HG02970 (cell line): ENCODE data around the gene TSPAN18.

Experiments
- ATAC-seq: cut with Tn5 transposase; IDR thresholded peaks from one replicate; pipeline ENCODE4 v1.9.1; 2021; ENCODE audit warnings: mild to moderate bottlenecking, moderate library complexity, moderate number of reproducible peaks; ENCODE audit not compliant: unreplicated experiment, low FRiP score

Gene TSPAN18

DNA sequence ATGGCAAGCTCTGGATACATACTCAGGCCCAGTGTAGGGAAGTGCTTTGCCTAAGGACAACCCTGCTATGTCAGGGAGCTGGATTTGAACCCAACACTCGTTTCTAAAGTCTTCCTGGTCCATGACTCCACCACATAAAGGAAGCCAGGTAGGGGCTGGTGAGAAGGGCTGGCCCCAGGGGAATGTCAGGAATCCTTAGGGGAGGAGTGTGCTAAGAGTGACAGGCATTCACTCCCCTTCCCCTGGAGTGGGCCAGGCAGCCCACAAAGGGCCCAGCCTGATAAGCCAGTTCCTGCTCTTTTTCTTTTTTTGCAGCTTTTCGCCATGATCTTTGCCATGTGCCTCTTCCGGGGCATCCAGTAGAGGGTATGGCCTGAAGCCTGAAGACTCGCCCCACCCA, 202.1 kb downstream of the TSPAN18 start:
- no peak for ATAC-seq

DNA sequence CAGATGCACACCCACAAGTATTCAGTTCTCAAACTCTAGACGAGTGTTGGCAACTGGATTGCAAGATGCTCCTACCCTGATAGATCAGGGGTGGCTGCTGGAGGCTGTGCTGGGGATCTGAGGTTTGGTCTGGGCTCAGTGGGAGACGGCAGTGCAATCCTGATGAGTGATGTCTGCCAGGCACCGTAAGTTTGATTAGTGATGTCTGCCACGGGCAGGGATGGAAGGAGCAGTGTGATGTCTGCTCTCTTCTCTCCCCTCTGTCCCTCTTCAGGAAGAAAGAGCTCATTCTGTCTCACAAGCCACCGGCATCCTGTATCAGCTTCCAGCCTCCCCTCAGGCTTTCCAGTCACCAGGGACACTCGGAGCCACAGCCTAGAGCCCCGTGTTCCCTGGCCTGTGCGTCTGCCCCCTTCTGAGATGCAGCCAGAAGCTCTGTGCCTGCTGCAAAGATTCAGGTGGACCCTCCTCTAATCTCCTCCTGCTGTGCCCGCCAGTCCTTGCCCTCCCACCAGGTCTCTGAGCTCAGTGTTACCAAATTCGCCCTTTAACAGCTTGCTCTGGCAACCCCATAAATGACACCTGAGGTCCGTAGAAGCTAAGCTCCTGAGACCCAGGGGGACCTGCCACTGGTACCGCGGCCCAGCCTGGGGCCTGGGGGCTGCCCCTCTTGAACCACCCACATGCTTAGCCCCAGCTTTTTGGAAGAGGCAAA, 204.0 kb downstream of the TSPAN18 start:
- no peak for ATAC-seq

DNA sequence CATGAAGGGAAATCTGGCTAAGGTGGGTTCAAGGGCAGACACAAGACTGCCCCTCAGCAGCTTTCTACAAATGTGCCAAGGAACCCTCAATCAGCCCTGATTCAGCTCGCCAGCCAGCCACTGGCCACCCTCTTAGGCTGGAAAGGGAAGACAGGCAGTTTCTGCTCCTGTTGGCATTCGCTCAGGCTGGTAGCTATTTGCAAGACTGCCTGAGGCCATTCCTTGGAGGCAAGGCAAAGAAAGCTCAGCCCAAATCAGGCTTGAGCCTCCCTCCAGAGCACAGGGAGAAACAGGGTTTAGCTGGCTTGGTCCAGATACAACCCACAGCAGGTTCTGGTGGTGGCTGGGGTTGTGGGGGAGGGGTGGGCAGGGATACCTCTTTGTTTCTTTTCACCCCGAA, 204.7 kb downstream of the TSPAN18 start:
- no peak for ATAC-seq

DNA sequence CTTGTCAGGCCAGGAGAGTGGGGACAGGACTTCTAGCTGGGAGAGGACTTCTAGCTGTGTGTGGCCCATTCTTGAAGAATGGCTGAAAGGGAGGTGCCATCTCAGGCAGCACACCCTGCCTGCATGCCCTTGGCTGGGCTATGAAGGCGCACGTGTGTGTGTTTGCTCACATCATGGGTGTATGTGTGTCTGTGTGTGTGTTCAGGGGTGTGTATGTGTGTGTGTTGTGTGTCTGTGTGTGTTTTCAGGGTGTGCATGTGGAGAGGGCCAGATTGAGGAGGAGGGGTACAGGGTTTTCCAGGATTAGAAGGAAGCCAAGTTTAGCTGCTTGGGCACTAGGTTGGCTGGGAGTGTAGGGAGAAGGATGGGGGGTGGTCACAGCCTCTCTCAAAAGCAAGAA, 207.3 kb downstream of the TSPAN18 start:
- ATAC-seq: no peak

DNA sequence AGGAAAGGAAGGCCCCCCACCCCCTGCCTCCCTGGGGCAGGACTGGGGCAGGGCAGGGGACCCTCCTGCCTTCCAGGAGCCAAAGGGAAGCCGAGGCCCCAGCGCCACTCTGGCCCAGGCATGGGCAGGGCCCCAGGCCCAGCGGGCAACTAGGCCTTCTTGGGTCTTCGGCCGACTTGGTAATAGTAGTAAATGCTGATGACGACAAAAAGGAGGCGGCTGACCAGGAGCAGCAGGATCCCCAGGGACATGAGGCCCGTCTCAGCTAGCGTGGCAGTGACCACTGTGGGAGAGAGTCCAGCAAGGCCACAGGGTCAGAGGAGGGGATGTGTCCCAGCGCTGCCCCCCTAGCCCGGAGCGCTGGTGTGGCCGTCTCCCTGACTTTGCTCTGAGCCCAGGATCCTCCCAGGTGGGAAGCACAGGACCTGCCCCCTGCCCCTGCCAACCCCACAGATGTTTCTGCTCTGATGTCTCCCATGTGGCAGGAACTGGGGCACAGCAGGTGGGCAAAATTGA, 208.0 kb downstream of the TSPAN18 start:
- ATAC-seq: no peak

DNA sequence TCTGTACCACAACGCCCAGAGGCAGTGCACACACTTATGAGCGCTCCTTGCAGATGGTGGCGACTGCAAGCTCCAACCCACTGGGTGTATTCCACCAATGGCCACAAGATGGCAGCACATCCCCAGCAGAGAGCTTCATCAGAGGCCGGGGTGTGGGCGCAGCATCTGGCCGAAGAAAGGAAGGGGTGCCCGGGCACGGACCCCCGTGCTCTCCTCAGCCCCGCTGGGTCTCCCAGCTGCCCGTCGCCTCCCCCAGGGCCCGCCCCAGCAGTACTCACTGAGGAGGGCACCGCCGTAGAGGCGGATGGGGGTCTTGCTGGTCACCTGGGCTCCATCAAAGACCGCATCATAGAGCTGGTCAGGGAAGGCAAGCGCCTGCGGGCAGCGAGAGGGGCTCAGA, 209.8 kb downstream of the TSPAN18 start:
- ATAC-seq: no peak

DNA sequence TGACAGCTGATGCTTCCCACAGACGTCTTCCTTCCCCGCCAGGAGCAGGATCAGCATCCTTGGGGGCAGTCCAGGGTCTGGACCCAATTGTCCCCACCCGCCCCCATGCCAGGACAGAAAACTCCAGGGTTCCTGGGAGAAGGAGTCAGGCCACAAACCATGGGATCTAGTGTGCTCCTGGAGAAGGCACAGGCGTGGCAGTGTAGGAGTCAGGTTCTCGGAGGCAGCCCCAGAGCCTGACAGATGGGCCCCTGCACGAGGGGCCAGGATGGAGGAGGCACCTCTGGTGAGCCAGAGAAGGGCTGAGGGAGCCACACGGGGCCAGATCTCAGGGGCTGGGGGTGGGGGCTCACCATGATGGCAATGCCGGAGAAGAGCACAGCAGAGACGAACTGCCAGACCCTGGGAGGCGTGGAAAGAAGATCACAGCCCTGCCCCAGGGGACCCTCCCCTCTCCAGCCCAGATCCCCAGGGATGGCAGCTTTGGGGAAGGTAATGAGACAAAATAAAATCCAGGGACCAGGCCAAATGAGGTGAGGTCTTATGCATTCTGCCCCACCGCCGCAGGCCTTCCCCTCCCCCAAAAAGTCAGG, 210.3 kb downstream of the TSPAN18 start:
- ATAC-seq: no peak

DNA sequence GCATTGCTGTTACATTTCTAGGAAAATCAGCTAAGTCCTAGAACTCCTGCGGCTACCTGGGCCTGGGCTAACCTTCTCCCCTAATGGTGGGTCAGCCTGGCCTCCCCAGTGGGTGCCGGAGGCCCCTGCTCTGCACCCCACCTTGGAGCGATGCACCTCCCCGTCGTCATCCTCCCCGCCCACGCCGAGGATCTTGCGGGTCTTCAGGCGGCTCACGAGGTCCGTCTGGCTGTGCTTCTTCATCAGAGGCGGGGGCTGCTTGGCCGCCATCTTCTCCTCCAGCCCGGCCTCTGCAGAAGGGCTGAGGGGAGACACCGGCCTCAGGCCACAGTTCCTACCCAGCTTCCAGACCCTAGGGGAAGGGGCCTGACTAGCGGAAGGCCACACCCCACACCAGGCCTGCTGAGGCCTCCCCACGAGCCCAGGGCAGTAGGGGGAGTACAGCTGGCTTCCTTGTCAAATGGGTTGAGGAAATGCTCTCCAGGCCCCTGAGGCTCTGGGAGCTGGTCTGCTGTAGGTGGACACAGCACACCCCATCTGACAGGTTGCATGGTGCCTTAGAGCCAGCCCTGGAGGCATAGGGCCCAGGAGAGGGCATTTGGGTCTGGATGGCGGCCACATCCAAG, 211.4 kb downstream of the TSPAN18 start:
- ATAC-seq: no peak

DNA sequence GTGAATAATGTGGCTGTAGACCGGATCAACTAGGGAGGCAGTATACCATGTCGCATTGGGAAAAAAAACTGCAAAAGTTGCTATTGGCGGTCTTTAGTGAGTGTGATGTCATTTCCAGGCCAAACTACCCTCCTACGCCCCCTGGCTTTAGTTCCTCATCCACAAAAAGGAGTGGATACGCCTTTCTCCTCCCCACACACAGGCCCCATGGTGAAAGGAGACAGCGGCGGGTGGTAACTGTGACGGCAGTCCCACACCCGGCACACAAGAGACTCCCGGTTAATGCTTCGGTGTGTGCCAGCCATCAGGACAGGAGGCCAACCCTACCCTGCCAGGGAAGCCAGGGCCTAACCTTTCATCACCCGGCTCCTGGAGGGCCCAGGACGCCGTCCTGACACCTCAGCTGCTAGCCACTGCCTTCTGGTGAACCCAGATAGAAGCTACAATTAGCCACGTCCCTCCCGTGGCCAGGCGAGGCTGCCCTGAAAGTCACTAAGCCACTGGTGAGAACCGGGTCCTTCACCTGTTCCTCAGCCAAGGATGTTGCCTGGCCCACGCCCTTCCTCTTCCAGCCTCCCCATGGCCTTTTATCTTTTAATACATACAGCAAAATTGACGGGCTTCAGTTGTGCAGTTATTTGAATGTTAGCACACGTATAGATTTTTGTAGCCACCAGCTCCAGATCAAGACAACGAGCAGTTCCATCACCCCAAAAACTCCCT, 213.1 kb downstream of the TSPAN18 start:
- ATAC-seq: no peak

DNA sequence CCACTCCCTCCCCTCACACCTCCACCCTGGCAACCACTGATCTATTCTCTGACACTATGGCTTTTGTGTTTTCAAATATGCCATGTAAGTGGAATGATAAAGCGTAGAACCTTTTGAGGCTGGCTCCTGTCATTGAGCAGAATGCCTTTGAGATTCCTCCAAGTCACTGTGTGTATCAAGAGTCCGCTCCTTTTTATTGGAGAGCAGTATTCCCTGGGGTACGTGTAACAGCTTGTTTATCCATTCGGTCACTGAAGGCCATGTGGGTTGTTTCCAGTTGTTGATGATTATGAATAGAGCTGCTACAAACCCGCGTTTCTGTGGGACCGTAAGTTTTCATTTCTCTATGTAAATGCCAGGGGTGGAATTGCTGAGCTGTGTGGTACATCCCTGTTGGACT, 213.6 kb downstream of the TSPAN18 start:
- ATAC-seq: no peak

DNA sequence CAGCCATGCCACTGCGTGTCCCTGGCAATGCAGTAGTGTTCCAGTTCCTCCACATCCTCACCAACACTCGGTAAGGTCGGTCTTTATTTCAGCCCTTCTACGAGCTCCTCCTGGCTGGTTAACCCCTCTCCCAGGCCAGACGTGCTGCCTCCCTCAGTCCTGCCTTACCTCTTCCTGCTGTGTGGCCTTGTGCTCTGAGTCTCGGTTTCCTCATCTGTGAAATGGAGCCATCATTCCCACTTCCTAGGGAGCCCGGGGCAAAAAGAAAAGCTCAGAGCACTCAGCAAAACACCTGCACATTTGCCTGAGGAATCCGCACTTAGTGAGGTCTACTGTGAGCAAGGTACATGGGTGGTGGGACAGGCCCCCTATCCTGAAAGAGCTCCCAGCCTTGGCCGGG, 214.1 kb downstream of the TSPAN18 start:
- no peak for ATAC-seq

DNA sequence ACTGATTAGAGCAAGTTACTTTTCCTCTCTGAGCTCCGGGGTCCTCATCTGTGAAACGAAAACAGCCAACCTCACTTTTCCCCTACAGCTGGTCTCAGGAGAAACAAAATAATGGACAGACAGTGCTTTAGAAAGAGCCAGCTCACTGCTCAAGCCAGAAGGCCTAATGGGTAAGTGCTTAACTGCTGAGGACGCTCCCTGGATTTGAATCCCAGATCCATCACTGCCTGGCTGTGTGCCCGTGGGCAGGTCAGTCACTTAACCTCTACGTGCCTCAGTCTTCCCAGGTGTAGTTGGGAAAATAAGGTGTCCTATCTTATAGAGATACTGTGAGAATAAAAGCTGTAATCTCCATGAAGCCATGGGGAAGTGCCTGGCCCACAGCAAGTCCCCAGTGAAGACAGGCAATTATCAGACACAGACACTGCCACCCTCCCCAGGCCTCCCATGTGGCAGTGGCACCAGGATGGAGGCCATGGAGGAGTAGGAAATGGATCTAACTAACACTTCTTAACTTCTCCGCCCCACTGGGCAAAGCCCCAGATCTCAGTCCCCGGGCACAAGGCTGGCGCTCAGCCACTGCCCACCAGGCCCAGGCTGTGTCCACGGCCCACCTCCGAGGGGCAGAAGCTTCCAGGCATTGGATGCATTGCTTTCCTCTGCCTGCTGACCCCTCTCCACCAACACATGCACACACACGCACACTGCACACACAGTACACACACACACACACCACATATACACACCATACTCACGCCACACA, 214.7 kb downstream of the TSPAN18 start:
- ATAC-seq: no peak

DNA sequence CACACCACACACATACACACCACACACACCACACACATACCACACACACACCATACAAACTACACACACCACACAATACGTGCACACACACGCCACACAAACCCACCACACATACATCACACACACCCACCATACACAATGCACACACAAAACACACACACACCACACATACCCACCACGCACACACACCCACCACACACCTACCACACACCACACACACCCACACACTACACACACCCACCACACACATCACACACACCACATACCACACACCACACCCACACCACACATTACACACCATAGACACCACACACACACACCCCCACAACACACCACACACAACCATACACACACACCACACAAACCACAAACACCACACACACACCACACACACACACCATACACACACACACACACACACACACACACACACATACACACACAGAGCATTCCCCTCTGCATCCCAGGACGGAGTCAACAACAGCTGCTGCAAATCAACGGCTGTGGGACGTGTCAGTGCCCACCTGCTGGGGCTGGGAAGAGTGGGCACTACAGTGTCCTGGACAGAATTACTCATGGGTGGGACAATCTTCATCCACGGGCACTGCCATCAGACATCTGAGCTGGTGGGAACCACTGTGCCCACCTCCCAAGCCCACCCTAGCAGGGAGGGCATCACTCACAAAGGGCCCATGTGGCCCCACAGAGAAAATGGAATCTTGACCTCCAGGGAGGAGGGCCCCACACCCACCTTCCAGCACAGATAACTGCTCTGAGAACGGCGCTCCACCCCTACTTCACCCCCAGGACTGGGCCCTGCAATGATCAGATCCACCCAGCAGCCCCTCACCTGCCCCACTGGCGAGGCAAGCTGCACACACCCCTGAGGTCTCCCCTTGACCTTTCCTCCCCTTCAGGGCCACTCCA, 215.5 kb downstream of the TSPAN18 start:
- no peak for ATAC-seq

DNA sequence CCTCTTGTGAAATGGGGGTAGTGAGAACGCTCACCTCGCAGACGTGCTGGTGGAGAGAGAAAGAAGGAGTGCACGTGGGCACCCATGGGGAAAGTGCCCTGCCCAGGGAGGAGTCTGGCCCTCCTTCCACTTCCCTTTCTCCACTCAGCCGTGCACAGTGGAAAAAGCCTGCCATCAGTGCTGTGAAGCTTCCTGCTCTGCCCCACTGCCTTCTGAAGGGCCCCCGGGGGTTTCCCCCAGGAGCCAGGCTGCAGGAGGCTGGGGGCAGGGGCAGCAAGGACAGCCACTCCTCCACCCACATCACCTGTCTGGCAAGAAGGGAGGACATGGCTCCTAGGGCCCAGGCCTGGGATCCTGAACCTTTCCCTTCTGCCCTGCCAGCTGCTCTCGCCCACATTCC, 216.4 kb downstream of the TSPAN18 start:
- no peak for ATAC-seq

DNA sequence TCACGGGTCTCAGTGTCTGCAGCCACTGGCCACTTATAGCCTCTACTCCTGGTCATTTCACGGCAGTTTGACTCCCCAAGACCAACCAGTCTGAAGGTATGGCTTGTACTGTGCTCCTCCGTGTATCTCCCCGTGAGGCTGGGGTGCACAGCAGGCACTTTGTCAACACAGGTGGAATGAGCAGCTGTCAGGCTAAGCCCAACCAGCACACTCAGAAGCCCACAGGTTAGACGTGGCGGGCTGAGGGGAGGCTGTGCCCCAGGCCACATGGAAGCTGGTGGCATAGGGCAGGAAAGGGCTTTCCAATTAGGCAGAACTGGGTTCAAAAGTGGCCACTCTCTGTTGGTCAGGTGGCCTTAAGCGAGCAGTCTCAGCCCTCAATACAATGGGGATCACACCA, 216.9 kb downstream of the TSPAN18 start:
- no peak for ATAC-seq

DNA sequence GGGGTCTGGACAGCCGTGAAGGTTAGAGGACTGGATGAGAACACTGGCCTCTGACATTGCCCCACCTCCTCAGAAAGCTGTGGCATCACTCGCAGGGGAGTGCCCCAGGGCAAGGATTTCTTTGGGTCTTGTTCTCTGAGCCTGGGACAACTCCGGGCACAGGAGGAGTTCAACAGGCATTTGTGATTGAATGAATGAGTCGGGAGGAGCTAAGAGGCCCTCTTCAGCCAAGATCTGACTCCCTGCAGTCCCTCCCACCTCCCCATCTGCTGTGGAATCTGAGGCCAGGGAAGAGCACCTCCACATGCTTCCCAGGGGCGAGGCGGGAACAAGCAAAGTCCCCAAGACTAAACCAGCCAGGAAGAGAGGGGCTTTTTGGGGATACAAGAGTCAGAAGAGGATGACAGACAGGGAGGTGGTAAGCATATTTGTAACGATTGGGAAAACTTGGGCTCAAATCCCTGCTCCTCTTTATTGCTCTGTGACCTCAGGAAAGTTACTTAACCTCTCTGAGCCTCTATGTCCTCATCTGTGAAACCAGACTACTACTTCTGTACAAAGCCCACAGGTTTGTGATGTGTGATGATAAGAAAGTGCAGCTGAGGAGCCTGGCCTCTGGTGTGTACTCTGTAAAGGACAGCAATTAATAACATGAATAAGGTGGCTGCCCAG, 217.6 kb downstream of the TSPAN18 start:
- ATAC-seq: no peak

DNA sequence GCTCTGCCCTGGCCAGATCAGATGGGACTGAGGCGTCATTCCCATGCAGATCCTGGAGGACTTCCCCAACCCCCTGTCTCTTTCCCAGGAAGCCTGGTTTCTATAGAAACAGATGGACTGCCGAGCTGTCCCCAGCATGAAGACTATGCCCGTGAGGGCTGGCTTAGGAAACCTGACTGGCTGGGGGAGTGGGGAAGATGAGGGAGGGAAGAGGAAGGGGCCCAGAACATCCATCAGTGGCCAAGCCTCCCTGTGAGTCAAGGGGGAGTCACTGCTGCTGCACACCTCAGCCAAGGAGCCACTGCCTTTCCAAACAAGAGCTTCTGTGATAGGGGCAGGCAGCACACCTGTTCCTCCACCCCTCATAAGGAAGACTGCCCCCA, 218.1 kb downstream of the TSPAN18 start:
- no peak for ATAC-seq

DNA sequence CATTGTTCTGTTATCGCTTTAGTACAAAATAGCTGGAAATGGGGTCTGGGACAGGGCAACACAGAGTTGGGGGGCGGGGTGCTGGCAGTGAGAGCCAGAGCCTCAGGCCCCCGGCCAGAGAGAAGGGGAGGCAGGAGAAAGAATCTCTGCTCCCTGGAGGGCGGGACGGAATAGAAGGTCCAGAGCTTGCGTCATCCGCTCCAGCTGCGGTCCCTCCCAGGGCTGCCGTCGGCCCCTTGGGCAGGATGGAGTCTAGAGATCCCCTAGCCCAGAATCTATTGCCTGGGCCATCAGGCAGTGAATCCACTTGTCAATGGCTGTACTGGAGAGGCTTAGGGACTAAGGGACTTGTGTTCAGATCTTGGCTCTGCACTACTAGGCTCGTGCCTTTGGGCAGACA, 218.9 kb downstream of the TSPAN18 start:
- no peak for ATAC-seq

DNA sequence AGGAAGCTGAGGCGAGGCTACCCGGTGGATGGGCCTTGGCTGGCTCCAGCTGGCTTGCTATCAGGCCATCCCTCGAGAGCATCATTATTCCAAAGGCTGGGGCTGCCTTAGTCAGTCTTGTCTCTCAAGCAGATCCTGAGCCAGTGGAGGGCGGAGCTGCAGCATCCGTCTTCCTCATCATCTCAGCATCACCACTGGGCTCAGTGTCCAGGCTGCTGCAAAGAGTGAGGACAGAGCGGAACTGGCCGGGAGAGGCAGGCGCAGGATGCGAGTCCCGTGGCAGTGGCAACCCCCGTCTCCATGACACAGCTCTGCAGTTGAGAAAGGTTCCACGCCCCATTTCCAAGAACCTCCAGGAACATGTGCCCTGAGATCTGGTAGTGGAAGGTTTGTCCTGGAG, 219.5 kb downstream of the TSPAN18 start:
- ATAC-seq: no peak
